H1 (cell line): ENCODE results near the gene TRABD2B. TPM values are rescaled to one million over a fixed set of nuclear protein-coding genes. Genes with fewer than 3 reads are reported as not detected.

Experiments used
- CTCF ChIA-PET: fragments of 300-600 bp; sonication (Branson Sonifier 250); formaldehyde crosslinking; loops from one replicate; lab custom pipeline; 2021; ENCODE audit not compliant: partially characterized antibody; lab: Charles Lee
- POLR2A ChIA-PET: fragments of 300-600 bp; sonication (Branson Sonifier 250); formaldehyde crosslinking; loops from one replicate; lab custom pipeline; 2021; ENCODE audit warnings: inconsistent platforms; ENCODE audit not compliant: partially characterized antibody; lab: Charles Lee
- DNase-seq, 2 experiments: peaks; one replicate each; pipeline versions ENCODE4 v3.0.0 to v3.0.0-alpha.2; 2010 to 2022; ENCODE audit warnings: low spot score in 2 of 2, low read depth in 1 of 2, mixed read lengths in 1 of 2
- FAIRE-seq: peaks from 2 replicates; lab custom pipeline; 2011; peaks lifted over from hg19 to GRCh38; lab: Jason Lieb, UNC
- H2AFZ ChIP-seq: 2 replicates; pipeline ENCODE4 v1.8.1; 2012; ENCODE audit warnings: low read length, inconsistent platforms
- H2AK5ac ChIP-seq: 2 replicates; pipeline ENCODE4 v1.6.1; 2013; ENCODE audit warnings: low read depth, low read length
- H2BK120ac ChIP-seq: replicated peaks from 2 replicates; pipeline ENCODE3; 2013; ENCODE audit warnings: low read depth, low read length, inconsistent platforms
- H2BK12ac ChIP-seq: 2 replicates; pipeline ENCODE4 v1.6.1; 2013; ENCODE audit warnings: low read depth, low read length
- H2BK15ac ChIP-seq: 2 replicates; pipeline ENCODE4 v1.6.1; 2013; ENCODE audit warnings: low read length
- H2BK20ac ChIP-seq: 2 replicates; pipeline ENCODE4 v1.6.1; 2013; ENCODE audit warnings: low read length
- H2BK5ac ChIP-seq: 2 replicates; pipeline ENCODE4 v1.6.1; 2013; ENCODE audit warnings: low read depth, low read length
- H3K14ac ChIP-seq: 2 replicates; pipeline ENCODE4 v1.6.1; 2013; ENCODE audit warnings: inconsistent platforms; ENCODE audit not compliant: insufficient read length
- H3K18ac ChIP-seq: 2 replicates; pipeline ENCODE4 v1.6.1; 2013; ENCODE audit warnings: low read length; ENCODE audit errors: extremely low read depth
- H3K23ac ChIP-seq: 2 replicates; pipeline ENCODE4 v1.6.1; 2013; ENCODE audit warnings: inconsistent platforms; ENCODE audit not compliant: insufficient read length
- H3K23me2 ChIP-seq: 2 replicates; pipeline ENCODE4 v1.6.1; 2013; ENCODE audit warnings: low read depth, low read length
- H3K27ac ChIP-seq: 2 replicates; pipeline ENCODE4 v1.6.1; 2011; ENCODE audit warnings: low read depth, low read length, inconsistent platforms
- H3K27me3 ChIP-seq, 4 experiments: replicated peaks in 1 of 4; 1 replicate in 1 of 4; 2 replicates in 3 of 4; pipeline versions ENCODE4 v1.6.1 to v1.8.1; 2011 to 2013; ENCODE audit warnings: low read length in 3 of 4, mild to moderate bottlenecking in 3 of 4, inconsistent platforms in 2 of 4, mixed read lengths in 2 of 4, moderate library complexity in 1 of 4; ENCODE audit not compliant: control insufficient read depth in 3 of 4, insufficient read depth in 3 of 4; ENCODE audit errors: extremely low read depth in 1 of 4
- H3K36me3 ChIP-seq, 4 experiments: 2 replicates each; pipeline versions ENCODE4 v1.6.1 to v1.8.1; 2011 to 2013; ENCODE audit warnings: mild to moderate bottlenecking in 4 of 4, low read length in 3 of 4, moderate library complexity in 2 of 4, control low read depth in 1 of 4, inconsistent platforms in 1 of 4; ENCODE audit not compliant: insufficient read depth in 4 of 4, control insufficient read depth in 2 of 4
- H3K4ac ChIP-seq: replicated peaks from 2 replicates; pipeline ENCODE3; 2013; ENCODE audit warnings: low read length, low read depth, mixed read lengths, inconsistent platforms; ENCODE audit not compliant: insufficient read length
- H3K4me1 ChIP-seq, 4 experiments: replicated peaks in 1 of 4; 1 replicate in 1 of 4; 2 replicates in 3 of 4; pipeline versions ENCODE4 v1.6.1 to v1.8.1; 2011 to 2013; ENCODE audit warnings: low read length in 3 of 4, inconsistent platforms in 2 of 4, mixed read lengths in 1 of 4; ENCODE audit not compliant: insufficient read depth in 4 of 4, control insufficient read depth in 3 of 4
- H3K4me2 ChIP-seq, 2 experiments: 2 replicates each; pipeline versions ENCODE4 v1.6.1 to v1.8.1; 2011 to 2013; ENCODE audit warnings: low read depth in 2 of 2, low read length in 2 of 2, control low read depth in 1 of 2, inconsistent platforms in 1 of 2, mild to moderate bottlenecking in 1 of 2; ENCODE audit not compliant: insufficient read depth in 1 of 2
- H3K4me3 ChIP-seq, 4 experiments: fragments of 200-600, 300-600 bp in 1 of 4; sonication (generic), shearing (Covaris generic), sonication (Bioruptor Twin) in 1 of 4; 2 replicates each; pipeline versions ENCODE4 v1.5.1 to v1.8.1; 2011 to 2016; ENCODE audit warnings: low read length in 4 of 4, low read depth in 3 of 4, control low read depth in 2 of 4, inconsistent platforms in 2 of 4, mild to moderate bottlenecking in 2 of 4, mixed read lengths in 1 of 4, moderate library complexity in 1 of 4; ENCODE audit not compliant: insufficient read depth in 2 of 4; ENCODE audit errors: extremely low read depth in 1 of 4
- H3K56ac ChIP-seq: replicated peaks from 2 replicates; pipeline ENCODE3; 2013; ENCODE audit warnings: low read depth, mild to moderate bottlenecking, mixed read lengths, low read length, inconsistent platforms; ENCODE audit not compliant: insufficient read length
- H3K79me1 ChIP-seq: 2 replicates; pipeline ENCODE4 v1.6.1; 2013; ENCODE audit warnings: low read depth, low read length, control low read depth
- H3K79me2 ChIP-seq, 2 experiments: 2 replicates each; pipeline versions ENCODE4 v1.6.1 to v1.8.1; 2012 to 2013; ENCODE audit warnings: low read length in 2 of 2, mild to moderate bottlenecking in 2 of 2, inconsistent platforms in 1 of 2; ENCODE audit not compliant: insufficient read depth in 2 of 2, control insufficient read depth in 1 of 2
- H3K9ac ChIP-seq, 4 experiments: replicated peaks in 1 of 4; 1 replicate in 1 of 4; 2 replicates in 3 of 4; pipeline versions ENCODE4 v1.6.1 to v1.8.1; 2011 to 2013; ENCODE audit warnings: low read depth in 3 of 4, low read length in 3 of 4, control low read depth in 2 of 4, mild to moderate bottlenecking in 2 of 4, moderate library complexity in 2 of 4, inconsistent platforms in 1 of 4; ENCODE audit errors: extremely low read depth in 1 of 4
- H3K9me3 ChIP-seq, 2 experiments: 2 replicates each; pipeline versions ENCODE4 v1.6.1 to v1.8.1; 2012 to 2013; ENCODE audit warnings: mild to moderate bottlenecking in 2 of 2, moderate library complexity in 2 of 2, control low read depth in 1 of 2, inconsistent platforms in 1 of 2, low read depth in 1 of 2, low read length in 1 of 2, mixed read lengths in 1 of 2; ENCODE audit not compliant: insufficient read depth in 2 of 2
- H4K20me1 ChIP-seq, 2 experiments: replicated peaks in 1 of 2; 2 replicates each; pipeline versions ENCODE3 to v1.8.1; 2011 to 2013; ENCODE audit warnings: inconsistent platforms in 2 of 2, low read length in 2 of 2, mild to moderate bottlenecking in 1 of 2; ENCODE audit not compliant: insufficient read depth in 2 of 2, control insufficient read depth in 1 of 2
- H4K5ac ChIP-seq: 2 replicates; pipeline ENCODE4 v1.6.1; 2013; ENCODE audit warnings: low read length, low read depth, mixed read lengths, inconsistent platforms; ENCODE audit not compliant: insufficient read length
- H4K8ac ChIP-seq: 2 replicates; pipeline ENCODE4 v1.8.0; 2013; ENCODE audit warnings: mild to moderate bottlenecking, moderate library complexity, low read length, inconsistent platforms; ENCODE audit not compliant: insufficient read depth; ENCODE audit errors: extremely low read depth
- H4K91ac ChIP-seq: replicated peaks from 2 replicates; pipeline ENCODE3; 2013; ENCODE audit warnings: low read length, mixed read lengths, inconsistent platforms; ENCODE audit not compliant: insufficient read length
- CEBPB ChIP-seq: IDR thresholded peaks from 2 replicates; pipeline ENCODE4 v1.6.1; 2012; ENCODE audit warnings: low read depth, low read length
- GTF2F1 ChIP-seq: IDR thresholded peaks from 2 replicates; pipeline ENCODE4 v1.6.1; 2012; ENCODE audit warnings: low read depth, low read length, improper control_type of control experiment, borderline replicate concordance
- TAF1 ChIP-seq: IDR thresholded peaks from 2 replicates; pipeline ENCODE4 v1.6.1; 2011; ENCODE audit warnings: mild to moderate bottlenecking, low read depth, low read length
- TEAD4 ChIP-seq: IDR thresholded peaks from 2 replicates; pipeline ENCODE4 v1.6.1; 2012; ENCODE audit warnings: low read depth, low read length, inconsistent platforms, mixed read lengths
- WGBS, 2 experiments: shearing (Covaris generic) in 1 of 2; methylation state at CpG; one replicate each; pipeline versions ENCODE4 v1.1.6 to v1.1.7; 2013 to 2015; ENCODE audit warnings: low lambda C conversion rate in 2 of 2, mixed read lengths in 2 of 2, inconsistent platforms in 1 of 2, low coverage in 1 of 2, missing lambda C conversion rate in 1 of 2; ENCODE audit not compliant: insufficient replicate concordance in 2 of 2, insufficient coverage in 1 of 2, insufficient read length in 1 of 2; ENCODE audit errors: extremely low coverage in 1 of 2, missing lambda C conversion rate in 1 of 2; 5-methylcytosine and 5-hydroxymethylcytosine counted together
- polyA plus RNA-seq, 7 experiments: library from polyadenylated mRNA; depleted of rRNA in 3 of 7; stranded (reverse) in 5 of 7; unstranded in 2 of 7; fragments of >200 nt in 5 of 7; fragments of 200-250 nt in 2 of 7; gene quantifications; 1 replicate in 5 of 7; 2 replicates in 1 of 7; 4 replicates in 1 of 7; pipeline versions ENCODE4 v1.2.1 to v1.2.3, GENCODE V29; 2011 to 2013; ENCODE audit warnings: missing spikeins in 2 of 7, mixed read lengths in 2 of 7
- total RNA-seq: library from RNA; stranded (reverse); fragmentation: NEBNext Ultra II Directional; extraction: Animal tissue kit (Norgen Biotek cat#: 25700); gene quantifications from 2 replicates; pipeline ENCODE4 v1.2.1, GENCODE V29; 2021

TRABD2B gene
- total and polyA plus RNA-seq, 2 of the 8 experiments (the other 6 are each of a cell fraction or from before 2014, with no cell fraction given): 0.95 to 3.4 TPM

GRCh38 chr1:48023488-48023887 is 26.3 kb upstream of the TRABD2B start:
- H3K23ac ChIP-seq: no peak overlapping the region
- WGBS, 2 experiments: 89% methylated on average over 6 of the region's 6 CpGs; no CpG with 5 or more reads in 1 of the 2 experiments
- H3K4me1 ChIP-seq: peaks cover 0 to 7% (median 2%) of the 10 kb centered on the region in 4 experiments; a peak in 3 of 7 replicates
- no peak overlapping the region for H3K4me2 ChIP-seq
- no peak overlapping the region for H2BK120ac ChIP-seq
- no peak overlapping the region for H4K5ac ChIP-seq
- H3K79me1 ChIP-seq: no peaks in the 10 kb centered on the region
- no peak overlapping the region for H2AFZ ChIP-seq
- no peaks in the 10 kb centered on the region; a peak in 1 of 4 replicates for H3K9me3 ChIP-seq
- no peak overlapping the region for H3K14ac ChIP-seq
- no peaks in the 10 kb centered on the region for H3K27me3 ChIP-seq
- H2BK12ac ChIP-seq: no peak overlapping the region
- H2AK5ac ChIP-seq: no peak overlapping the region
- no peaks in the 10 kb centered on the region for H3K79me2 ChIP-seq
- no peak overlapping the region for H2BK20ac ChIP-seq
- no peak overlapping the region for H3K9ac ChIP-seq
- H3K18ac ChIP-seq: no peak overlapping the region
- no peak for DNase-seq
- H4K91ac ChIP-seq: no peak overlapping the region
- no peaks in the 10 kb centered on the region for H3K23me2 ChIP-seq
- TF ChIP-seq TAF1 (no peak), CEBPB (no peak), TEAD4 (no peak), GTF2F1 (no peak)
- H2BK5ac ChIP-seq: no peak overlapping the region
- H3K36me3 ChIP-seq: no peaks in the 10 kb centered on the region
- H3K56ac ChIP-seq: no peak overlapping the region
- H3K27ac ChIP-seq: no peak overlapping the region
- no peak overlapping the region for H4K8ac ChIP-seq
- ChIA-PET CTCF (interaction anchor here (3.0 to 3.1 kb wide), 2 partner anchors 12 to 38 kb away, joined by 13 to 20 read pairs; no protein-coding TSS in a partner anchor), POLR2A (no interaction called here)
- no peak for FAIRE-seq
- no peak overlapping the region for H3K4me3 ChIP-seq
- H4K20me1 ChIP-seq: no peaks in the 10 kb centered on the region
- H2BK15ac ChIP-seq: no peak overlapping the region
- H3K4ac ChIP-seq: no peak overlapping the region
